Ovary (tissue), 3 donors: ENCODE measurements around the gene SPECC1.

ENCODE experiments used
- EP300 ChIP-seq: sonication (generic); formaldehyde crosslinking; IDR thresholded peaks from one replicate; pipeline ENCODE4 v1.6.1; 2017; ENCODE audit warnings: antibody characterized with exemption
- POLR2A ChIP-seq: fragments of 450-650 bp; IDR thresholded peaks from one replicate; pipeline ENCODE4 v1.6.1; 2017; ENCODE audit warnings: antibody characterized with exemption, mild to moderate bottlenecking, moderate library complexity
- TF ChIP-seq, protein P1 (sequence below), 3 donors: fragments of 450-650 bp in 2 of 3; fragments of 200-600 bp in 1 of 3; IDR thresholded peaks; one replicate each; pipeline versions ENCODE4 v1.5.1 to v1.8.0; 2016 to 2022; ENCODE audit warnings: antibody characterized with exemption in 3 of 3, mild to moderate bottlenecking in 1 of 3
- donor health status: DM: no; HTN: no; CAD: no.

DNA sequence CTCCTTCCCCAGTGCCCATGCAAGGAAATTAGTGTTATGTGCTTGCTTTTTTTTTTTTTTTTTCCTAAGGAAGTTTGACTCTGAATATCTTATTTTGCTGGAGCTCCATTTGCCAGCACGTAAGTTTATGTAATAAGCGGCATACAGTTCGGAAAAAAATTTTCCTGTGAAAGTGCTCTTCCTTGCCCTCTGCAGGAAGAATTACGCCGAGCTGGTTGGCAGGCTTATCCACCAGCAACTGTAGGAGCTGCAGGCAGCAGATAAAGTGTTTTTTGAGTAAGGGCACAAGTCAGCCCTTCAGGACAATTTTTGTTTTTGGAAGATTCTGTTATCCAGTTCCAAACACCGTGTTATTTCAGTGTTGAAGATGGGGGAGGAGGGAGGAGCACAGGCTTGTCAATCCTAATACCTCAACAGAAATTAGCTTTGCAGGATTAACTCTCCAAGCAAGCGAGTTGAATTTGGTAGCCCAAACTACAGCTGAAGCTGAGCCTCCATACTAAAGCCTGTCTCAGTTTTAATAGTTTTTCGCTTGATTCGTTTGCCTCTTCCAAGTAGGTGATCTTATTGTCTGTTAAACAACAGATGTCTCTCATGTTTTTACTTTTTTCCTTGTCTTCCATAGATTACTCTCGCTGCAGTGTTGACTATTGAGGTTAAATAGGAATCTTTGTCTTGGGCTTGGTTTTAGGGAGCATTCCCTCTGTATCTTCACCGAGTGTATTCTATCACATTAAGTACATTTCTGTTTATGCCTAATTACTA lies 1.1 kb downstream of the SPECC1 start:
- TF ChIP-seq, protein P1, sequence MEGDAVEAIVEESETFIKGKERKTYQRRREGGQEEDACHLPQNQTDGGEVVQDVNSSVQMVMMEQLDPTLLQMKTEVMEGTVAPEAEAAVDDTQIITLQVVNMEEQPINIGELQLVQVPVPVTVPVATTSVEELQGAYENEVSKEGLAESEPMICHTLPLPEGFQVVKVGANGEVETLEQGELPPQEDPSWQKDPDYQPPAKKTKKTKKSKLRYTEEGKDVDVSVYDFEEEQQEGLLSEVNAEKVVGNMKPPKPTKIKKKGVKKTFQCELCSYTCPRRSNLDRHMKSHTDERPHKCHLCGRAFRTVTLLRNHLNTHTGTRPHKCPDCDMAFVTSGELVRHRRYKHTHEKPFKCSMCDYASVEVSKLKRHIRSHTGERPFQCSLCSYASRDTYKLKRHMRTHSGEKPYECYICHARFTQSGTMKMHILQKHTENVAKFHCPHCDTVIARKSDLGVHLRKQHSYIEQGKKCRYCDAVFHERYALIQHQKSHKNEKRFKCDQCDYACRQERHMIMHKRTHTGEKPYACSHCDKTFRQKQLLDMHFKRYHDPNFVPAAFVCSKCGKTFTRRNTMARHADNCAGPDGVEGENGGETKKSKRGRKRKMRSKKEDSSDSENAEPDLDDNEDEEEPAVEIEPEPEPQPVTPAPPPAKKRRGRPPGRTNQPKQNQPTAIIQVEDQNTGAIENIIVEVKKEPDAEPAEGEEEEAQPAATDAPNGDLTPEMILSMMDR (IDR thresholded peaks at IDR 0.05) = no peak
- TF ChIP-seq EP300 (no peak), POLR2A (no peak)
